GM12878 (cell line): ENCODE measurements around the gene DPP4. TPM values are rescaled to one million over a fixed set of nuclear protein-coding genes. Genes with fewer than 3 reads are reported as not detected.

Experiments used
- ATAC-seq: fragments of 200-7000 bp; cut with Tn5 transposase; 3 replicates; pipeline ENCODE4 v1.9.1; 2020; ENCODE audit warnings: mild to moderate bottlenecking, moderate library complexity
- BruUV-seq: library from RNA; stranded (reverse); fragments of 400-500 nt; replicated peaks from 2 replicates; lab custom pipeline; 2021; lab: Mats Ljungman, UMichigan
- CTCF ChIA-PET: fragments of 300-600 bp; sonication (Branson Sonifier 250); formaldehyde crosslinking; extraction: SDS; loops from one replicate; lab custom pipeline; 2021; ENCODE audit warnings: inconsistent platforms; lab: Yijun Ruan, JAX
- POLR2A ChIA-PET: fragments of 350-600 bp; formaldehyde crosslinking; extraction: SDS; loops from one replicate; lab custom pipeline; 2021; ENCODE audit warnings: inconsistent platforms; lab: Charles Lee
- RAD21 ChIA-PET: fragments of 300-600 bp; sonication (Branson Sonifier 250); formaldehyde crosslinking; loops from one replicate; lab custom pipeline; 2023; ENCODE audit warnings: antibody characterized with exemption; ENCODE audit not compliant: unreplicated experiment; lab: Charles Lee
- SMC1A ChIA-PET: fragments of 300-600 bp; sonication (Branson Sonifier 250); formaldehyde crosslinking; loops from one replicate; lab custom pipeline; 2023; ENCODE audit not compliant: unreplicated experiment, uncharacterized antibody; lab: Charles Lee
- DNase-seq: peaks from one replicate; pipeline ENCODE4 v3.0.0-alpha.2; 2011; ENCODE audit warnings: low read depth, low spot score
- FAIRE-seq: peaks from 3 replicates; lab custom pipeline; 2011; peaks lifted over from hg19 to GRCh38; lab: Jason Lieb, UNC
- H2AFZ ChIP-seq: 2 replicates; pipeline ENCODE4 v1.6.0; 2011; ENCODE audit warnings: low read depth, low read length, control low read depth; ENCODE audit not compliant: control insufficient read depth
- H3K27ac ChIP-seq: 2 replicates; pipeline ENCODE4 v1.5.1; 2011; ENCODE audit warnings: control low read depth; ENCODE audit not compliant: control insufficient read depth, insufficient read depth
- H3K27me3 ChIP-seq, 2 experiments: replicated peaks in 1 of 2; 2 replicates each; pipeline versions ENCODE4 v1.6.0 to v1.6.1; 2011; ENCODE audit warnings: low read length in 1 of 2; ENCODE audit not compliant: control insufficient read depth in 2 of 2, insufficient read depth in 2 of 2
- H3K36me3 ChIP-seq, 2 experiments: 2 replicates each; pipeline ENCODE4 v1.5.1; 2011; ENCODE audit warnings: low read length in 1 of 2; ENCODE audit not compliant: control insufficient read depth in 2 of 2, insufficient read depth in 2 of 2
- H3K4me1 ChIP-seq: 2 replicates; pipeline ENCODE4 v1.6.1; 2011; ENCODE audit warnings: mild to moderate bottlenecking, low read length, moderate library complexity, mixed read lengths; ENCODE audit not compliant: control insufficient read depth, insufficient read depth
- H3K4me2 ChIP-seq: 2 replicates; pipeline ENCODE4 v1.6.0; 2011; ENCODE audit warnings: control low read depth; ENCODE audit not compliant: control insufficient read depth, insufficient read depth
- H3K4me3 ChIP-seq: fragments of 200-600 bp; sonication (generic); 2 replicates; pipeline ENCODE4 v1.5.1; 2016
- H3K79me2 ChIP-seq: 2 replicates; pipeline ENCODE4 v1.6.0; 2011; ENCODE audit warnings: low read length; ENCODE audit not compliant: control insufficient read depth, insufficient read depth
- H3K9ac ChIP-seq: 2 replicates; pipeline ENCODE4 v1.8.0; 2011; ENCODE audit warnings: low read length, control low read depth, mixed read lengths; ENCODE audit not compliant: control insufficient read depth, insufficient read depth
- H3K9me3 ChIP-seq: replicated peaks from 3 replicates; pipeline ENCODE4 v1.5.1; 2011; ENCODE audit warnings: mild to moderate bottlenecking, low read length; ENCODE audit not compliant: control insufficient read depth, insufficient read depth
- H4K20me1 ChIP-seq: 2 replicates; pipeline ENCODE4 v1.6.0; 2011; ENCODE audit not compliant: control insufficient read depth, insufficient read depth
- BHLHE40 ChIP-seq, 2 experiments: fragments of 450-650 bp in 1 of 2; IDR thresholded peaks; 2 replicates each; pipeline ENCODE4 v1.6.1; 2011 to 2017; ENCODE audit warnings: low read depth in 2 of 2, borderline replicate concordance in 1 of 2, improper control_type of control experiment in 1 of 2, low read length in 1 of 2, mild to moderate bottlenecking in 1 of 2
- CREB1 ChIP-seq: IDR thresholded peaks from 2 replicates; pipeline ENCODE4 v1.6.1; 2012; ENCODE audit warnings: low read depth, mild to moderate bottlenecking, inconsistent platforms
- EZH2 ChIP-seq: IDR thresholded peaks from 2 replicates; pipeline ENCODE4 v1.6.1; 2012; ENCODE audit warnings: low read depth, mild to moderate bottlenecking, control low read depth, inconsistent platforms, low read length, borderline replicate concordance; ENCODE audit not compliant: control insufficient read depth
- HDAC6 ChIP-seq: fragments of 200-600 bp; sonication (generic); IDR thresholded peaks from one replicate; pipeline ENCODE4 v1.8.0; 2017; ENCODE audit warnings: antibody characterized with exemption; ENCODE audit not compliant: unreplicated experiment
- RAD21 ChIP-seq: IDR thresholded peaks from 2 replicates; pipeline ENCODE4 v1.6.1; 2011; ENCODE audit warnings: mild to moderate bottlenecking, low read depth, low read length, moderate library complexity; ENCODE audit not compliant: insufficient read depth
- REST ChIP-seq: IDR thresholded peaks from 2 replicates; pipeline ENCODE4 v1.6.1; 2012; ENCODE audit warnings: mild to moderate bottlenecking, low read depth, low read length
- SIX5 ChIP-seq: IDR thresholded peaks from 2 replicates; pipeline ENCODE4 v1.6.1; 2011; ENCODE audit warnings: mild to moderate bottlenecking, low read depth, low read length, moderate library complexity; ENCODE audit not compliant: severe bottlenecking
- SMC3 ChIP-seq: IDR thresholded peaks from 2 replicates; pipeline ENCODE4 v1.6.1; 2011; ENCODE audit warnings: low read length, improper control_type of control experiment, borderline replicate concordance
- WGBS: methylation state at CpG from one replicate; pipeline ENCODE4 v1.1.6; 2016; ENCODE audit warnings: low lambda C conversion rate; ENCODE audit not compliant: insufficient replicate concordance, insufficient coverage; ENCODE audit errors: missing lambda C conversion rate; 5-methylcytosine and 5-hydroxymethylcytosine counted together
- in situ Hi-C: fragments of 300-500 bp; cut with MboI; formaldehyde crosslinking; loops from 9 replicates; pipeline ENCODE4 v1.14.3; 2018; ENCODE audit warnings: mixed read lengths
- intact Hi-C: fragments of 100-400 bp; cut with micrococcal nuclease; formaldehyde crosslinking; loops from one replicate; pipeline ENCODE4 v1.14.2; 2022; ENCODE audit not compliant: unreplicated experiment
- polyA plus RNA-seq, 11 experiments: library from polyadenylated mRNA; depleted of rRNA in 4 of 11; unstranded in 6 of 11; stranded (reverse) in 5 of 11; fragments of >200 nt; fragmentation: Nextera tagmentation in 4 of 11; fragmentation: Illumina TruSeq in 1 of 11; extraction: Ambion mirVana in 4 of 11; extraction: Trizol in 1 of 11; gene quantifications; 1 replicate in 1 of 11; 2 replicates in 10 of 11; pipeline versions ENCODE4 v1.2.1 to v1.2.3, GENCODE V29; 2011 to 2016; ENCODE audit warnings: inconsistent platforms in 2 of 11, missing spikeins in 2 of 11, low read depth in 1 of 11
- total RNA-seq, 4 experiments: library from RNA; depleted of rRNA in 3 of 4; stranded (reverse); fragments of >200 nt in 3 of 4; fragmentation: Illumina TruSeq in 1 of 4; extraction: Trizol in 1 of 4; gene quantifications; 2 replicates each; pipeline versions ENCODE4 v1.2.1 to v1.2.3, GENCODE V29; 2013 to 2021
- TF ChIP-seq, protein P1 (sequence below): fragments of 450-650 bp; formaldehyde crosslinking; IDR thresholded peaks from 2 replicates; pipeline ENCODE4 v1.4.0; 2022; ENCODE audit warnings: mild to moderate bottlenecking, moderate library complexity
- TF ChIP-seq, protein P2 (sequence below): IDR thresholded peaks from 2 replicates; pipeline ENCODE4 v1.6.1; 2012; ENCODE audit warnings: low read depth, low read length, improper control_type of control experiment
- TF ChIP-seq, protein P3 (sequence below), 3 experiments: IDR thresholded peaks in 2 of 3; conservative IDR thresholded peaks in 1 of 3; 2 replicates each; pipeline ENCODE4 v1.5.1; 2011; ENCODE audit warnings: low read depth in 3 of 3, low read length in 3 of 3, mild to moderate bottlenecking in 3 of 3, control low read depth in 2 of 3, moderate library complexity in 2 of 3, inconsistent platforms in 1 of 3, mixed read lengths in 1 of 3; ENCODE audit not compliant: control insufficient read depth in 2 of 3, insufficient read depth in 1 of 3; ENCODE audit errors: extremely low read depth in 1 of 3

The DPP4 gene
- total and polyA plus RNA-seq, 10 of the 15 experiments (the other 5 are each of a cell fraction or from before 2014, with no cell fraction given), result 4.1 to 11.4 (median 9.3) TPM

DNA sequence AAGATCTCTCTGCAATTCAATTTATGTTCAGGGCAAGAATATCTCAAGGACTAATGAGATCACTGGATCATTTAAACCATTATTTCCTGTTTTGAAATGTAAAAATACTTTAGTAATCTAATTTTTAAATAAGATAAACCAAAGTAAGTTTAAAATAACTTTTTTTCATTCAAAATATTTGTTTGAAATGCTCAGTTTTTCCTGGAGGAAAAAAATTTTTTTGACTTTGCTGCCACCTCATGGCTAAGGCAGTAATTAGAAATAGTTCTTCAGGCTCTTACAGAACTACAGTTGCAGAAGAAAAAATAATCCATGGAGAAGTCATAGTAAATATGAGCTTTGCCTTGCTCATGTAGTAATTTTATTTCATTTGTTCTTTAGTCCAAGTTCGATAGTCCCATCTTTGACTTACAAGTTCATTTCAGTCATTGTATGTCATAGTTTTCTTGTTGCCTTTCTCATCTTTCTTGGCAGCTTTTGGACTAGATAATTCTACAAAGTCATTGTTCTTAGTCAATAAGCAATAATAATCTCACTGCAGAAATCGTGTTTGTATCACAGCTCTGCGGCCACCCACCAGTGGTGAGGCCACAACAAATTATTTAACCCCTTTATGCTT is 127.4 kb downstream of the DPP4 start:
- no peaks in the 10 kb centered on the region for H3K4me1 ChIP-seq
- no peak overlapping the region for H3K4me3 ChIP-seq
- no TSS peak for BruUV-seq
- no peaks in the 10 kb centered on the region for H3K36me3 ChIP-seq
- ChIA-PET CTCF (interaction anchor here (0.6 to 10.3 kb wide), 43 partner anchors 8 to 883 kb away, joined by 3 to 215 read pairs (median 4); no protein-coding TSS in a partner anchor), POLR2A (no interaction called here), SMC1A (interaction anchor here (0.7 to 4.8 kb wide), 25 partner anchors 11 to 883 kb away, joined by 3 to 122 read pairs (median 4); no protein-coding TSS in a partner anchor), RAD21 (interaction anchor here (0.9 to 4.6 kb wide), 15 partner anchors 8 to 376 kb away, joined by 3 to 102 read pairs (median 4); no protein-coding TSS in a partner anchor)
- no peak overlapping the region for H2AFZ ChIP-seq
- no peak overlapping the region for H3K4me2 ChIP-seq
- DNase-seq, result no peak
- in situ Hi-C loops, result loop anchor here (5.0 to 25.0 kb wide), 2 partner anchors 359 to 684 kb away; no protein-coding TSS in a partner anchor
- no peak overlapping the region for H3K27ac ChIP-seq
- intact Hi-C loops, result loop anchor here (1.0 to 10.0 kb wide), 3 partner anchors 242 to 522 kb away; no protein-coding TSS in a partner anchor
- FAIRE-seq, result no peak
- ATAC-seq, result peak; percentile 60
- WGBS, result 0% methylated on average over 3 of the region's 3 CpGs
- no peaks in the 10 kb centered on the region for H4K20me1 ChIP-seq
- no peaks in the 10 kb centered on the region for H3K79me2 ChIP-seq
- H3K9me3 ChIP-seq, result no peaks in the 10 kb centered on the region
- H3K27me3 ChIP-seq, result no peaks in the 10 kb centered on the region
- H3K9ac ChIP-seq, result no peak overlapping the region
- TF ChIP-seq EZH2, result no peak
- peak; percentile 76 for TF ChIP-seq RAD21
- TF ChIP-seq HDAC6, result no peak
- no peak for TF ChIP-seq BHLHE40 (IDR thresholded peaks at IDR 0.05; ENCODE audit: borderline replicate concordance in 1 of 2, low read depth in 2 of 2, low read length in 1 of 2)
- no peak for TF ChIP-seq CREB1
- TF ChIP-seq SIX5, result no peak
- no peak for TF ChIP-seq REST
- TF ChIP-seq, protein P1, sequence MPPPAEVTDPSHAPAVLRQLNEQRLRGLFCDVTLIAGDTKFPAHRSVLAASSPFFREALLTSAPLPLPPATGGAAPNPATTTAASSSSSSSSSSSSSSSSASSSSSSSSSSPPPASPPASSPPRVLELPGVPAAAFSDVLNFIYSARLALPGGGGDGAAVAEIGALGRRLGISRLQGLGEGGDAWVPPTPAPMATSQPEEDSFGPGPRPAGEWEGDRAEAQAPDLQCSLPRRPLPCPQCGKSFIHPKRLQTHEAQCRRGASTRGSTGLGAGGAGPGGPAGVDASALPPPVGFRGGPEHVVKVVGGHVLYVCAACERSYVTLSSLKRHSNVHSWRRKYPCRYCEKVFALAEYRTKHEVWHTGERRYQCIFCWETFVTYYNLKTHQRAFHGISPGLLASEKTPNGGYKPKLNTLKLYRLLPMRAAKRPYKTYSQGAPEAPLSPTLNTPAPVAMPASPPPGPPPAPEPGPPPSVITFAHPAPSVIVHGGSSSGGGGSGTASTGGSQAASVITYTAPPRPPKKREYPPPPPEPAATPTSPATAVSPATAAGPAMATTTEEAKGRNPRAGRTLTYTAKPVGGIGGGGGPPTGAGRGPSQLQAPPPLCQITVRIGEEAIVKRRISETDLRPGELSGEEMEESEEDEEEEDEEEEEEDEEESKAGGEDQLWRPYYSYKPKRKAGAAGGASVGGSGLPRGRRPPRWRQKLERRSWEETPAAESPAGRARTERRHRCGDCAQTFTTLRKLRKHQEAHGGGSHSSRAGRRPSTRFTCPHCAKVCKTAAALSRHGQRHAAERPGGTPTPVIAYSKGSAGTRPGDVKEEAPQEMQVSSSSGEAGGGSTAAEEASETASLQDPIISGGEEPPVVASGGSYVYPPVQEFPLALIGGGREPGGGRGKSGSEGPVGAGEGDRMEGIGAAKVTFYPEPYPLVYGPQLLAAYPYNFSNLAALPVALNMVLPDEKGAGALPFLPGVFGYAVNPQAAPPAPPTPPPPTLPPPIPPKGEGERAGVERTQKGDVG (CRISPR knock-in tag), result no peak
- TF ChIP-seq, protein P2, sequence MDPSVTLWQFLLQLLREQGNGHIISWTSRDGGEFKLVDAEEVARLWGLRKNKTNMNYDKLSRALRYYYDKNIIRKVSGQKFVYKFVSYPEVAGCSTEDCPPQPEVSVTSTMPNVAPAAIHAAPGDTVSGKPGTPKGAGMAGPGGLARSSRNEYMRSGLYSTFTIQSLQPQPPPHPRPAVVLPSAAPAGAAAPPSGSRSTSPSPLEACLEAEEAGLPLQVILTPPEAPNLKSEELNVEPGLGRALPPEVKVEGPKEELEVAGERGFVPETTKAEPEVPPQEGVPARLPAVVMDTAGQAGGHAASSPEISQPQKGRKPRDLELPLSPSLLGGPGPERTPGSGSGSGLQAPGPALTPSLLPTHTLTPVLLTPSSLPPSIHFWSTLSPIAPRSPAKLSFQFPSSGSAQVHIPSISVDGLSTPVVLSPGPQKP, result no peak
- peak; percentile 48; the same call in 1 of the 2 replicates for TF ChIP-seq SMC3
- TF ChIP-seq, protein P3, sequence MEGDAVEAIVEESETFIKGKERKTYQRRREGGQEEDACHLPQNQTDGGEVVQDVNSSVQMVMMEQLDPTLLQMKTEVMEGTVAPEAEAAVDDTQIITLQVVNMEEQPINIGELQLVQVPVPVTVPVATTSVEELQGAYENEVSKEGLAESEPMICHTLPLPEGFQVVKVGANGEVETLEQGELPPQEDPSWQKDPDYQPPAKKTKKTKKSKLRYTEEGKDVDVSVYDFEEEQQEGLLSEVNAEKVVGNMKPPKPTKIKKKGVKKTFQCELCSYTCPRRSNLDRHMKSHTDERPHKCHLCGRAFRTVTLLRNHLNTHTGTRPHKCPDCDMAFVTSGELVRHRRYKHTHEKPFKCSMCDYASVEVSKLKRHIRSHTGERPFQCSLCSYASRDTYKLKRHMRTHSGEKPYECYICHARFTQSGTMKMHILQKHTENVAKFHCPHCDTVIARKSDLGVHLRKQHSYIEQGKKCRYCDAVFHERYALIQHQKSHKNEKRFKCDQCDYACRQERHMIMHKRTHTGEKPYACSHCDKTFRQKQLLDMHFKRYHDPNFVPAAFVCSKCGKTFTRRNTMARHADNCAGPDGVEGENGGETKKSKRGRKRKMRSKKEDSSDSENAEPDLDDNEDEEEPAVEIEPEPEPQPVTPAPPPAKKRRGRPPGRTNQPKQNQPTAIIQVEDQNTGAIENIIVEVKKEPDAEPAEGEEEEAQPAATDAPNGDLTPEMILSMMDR (IDR thresholded peaks at IDR 0.05 in 2 of 3, conservative IDR thresholded peaks at IDR 0.05 in 1 of 3; ENCODE audit: control insufficient read depth in 2 of 3, extremely low read depth in 1 of 3, insufficient read depth in 1 of 3, low read depth in 3 of 3, low read length in 3 of 3), result peak; percentile 33 to 48 (median 36); a peak in 3 of 6 replicates
